HL-60/S4 treated with retinoic acid at 250 ng/mL for 4 days and 3 days (cell line): Measurements from ENCODE around the gene SDK1.
"Not testable (repeated sequence)": the region's sequence is repeated elsewhere in the genome, so short reads cannot be mapped to it uniquely, and the experiment has no call there.

Experiments
- in situ Hi-C: fragments of 300-500 bp; cut with MboI; formaldehyde crosslinking; loops from 2 replicates; pipeline ENCODE4 v1.7.0; 2022; ENCODE audit warnings: low sequenced_read_pairs

Gene SDK1

DNA sequence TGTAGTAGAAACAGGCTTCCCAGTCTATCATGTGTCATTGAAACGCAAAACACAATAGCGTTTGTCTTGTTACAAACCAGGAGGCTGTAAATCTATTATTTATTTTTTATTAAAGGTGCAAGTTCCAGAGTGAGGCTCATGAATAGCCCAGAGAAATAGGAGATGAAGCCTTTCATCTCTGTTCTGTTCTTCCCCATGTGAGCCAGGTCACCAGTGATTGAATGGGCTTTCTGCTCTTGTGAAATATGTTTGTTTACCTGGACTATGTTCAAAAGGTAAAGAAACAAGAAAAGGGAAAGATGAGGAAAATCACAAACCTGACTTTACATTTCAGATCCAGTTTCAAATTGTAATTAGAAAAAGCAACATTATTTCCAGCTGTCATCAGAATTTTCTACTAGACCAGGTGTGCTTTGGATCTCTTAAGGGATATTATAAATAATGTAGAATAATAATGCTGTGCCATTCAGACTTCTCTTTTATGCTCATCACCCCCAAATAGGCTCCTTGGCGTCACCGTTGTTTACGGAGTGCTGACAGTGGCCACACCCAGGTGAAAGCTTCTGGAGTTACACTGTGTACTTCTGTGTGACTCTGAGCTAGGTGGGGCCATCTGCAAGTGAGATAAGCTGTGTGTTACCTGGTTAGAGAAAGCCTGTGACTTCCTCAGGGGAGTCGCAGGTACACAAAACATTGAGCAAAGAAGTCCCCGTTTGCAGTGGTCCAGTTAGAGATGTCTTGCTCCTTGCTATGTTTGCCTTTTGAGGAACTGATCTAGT is 274.9 kb downstream of the SDK1 start:
- in situ Hi-C loops, result no loop called here

DNA sequence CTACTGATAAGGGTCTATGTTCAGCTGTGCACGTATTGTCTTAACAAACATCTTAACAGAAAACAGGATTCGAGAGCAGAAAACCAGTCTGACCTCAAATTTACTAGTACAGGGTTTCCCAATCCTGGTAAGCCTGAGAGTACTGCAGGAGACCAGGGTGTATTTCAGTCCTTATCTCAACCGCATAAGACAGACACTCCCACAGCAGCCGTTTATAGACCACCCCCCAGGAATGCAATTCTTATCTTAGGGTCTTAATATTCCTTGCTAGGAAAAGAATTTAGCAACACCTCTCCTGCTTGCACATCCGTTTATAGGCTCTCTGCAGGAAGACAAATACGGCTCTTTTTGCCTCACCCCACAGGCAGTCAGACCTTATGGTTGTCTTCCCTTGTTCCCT is 277.3 kb downstream of the SDK1 start:
- in situ Hi-C loops, result no loop called here

DNA sequence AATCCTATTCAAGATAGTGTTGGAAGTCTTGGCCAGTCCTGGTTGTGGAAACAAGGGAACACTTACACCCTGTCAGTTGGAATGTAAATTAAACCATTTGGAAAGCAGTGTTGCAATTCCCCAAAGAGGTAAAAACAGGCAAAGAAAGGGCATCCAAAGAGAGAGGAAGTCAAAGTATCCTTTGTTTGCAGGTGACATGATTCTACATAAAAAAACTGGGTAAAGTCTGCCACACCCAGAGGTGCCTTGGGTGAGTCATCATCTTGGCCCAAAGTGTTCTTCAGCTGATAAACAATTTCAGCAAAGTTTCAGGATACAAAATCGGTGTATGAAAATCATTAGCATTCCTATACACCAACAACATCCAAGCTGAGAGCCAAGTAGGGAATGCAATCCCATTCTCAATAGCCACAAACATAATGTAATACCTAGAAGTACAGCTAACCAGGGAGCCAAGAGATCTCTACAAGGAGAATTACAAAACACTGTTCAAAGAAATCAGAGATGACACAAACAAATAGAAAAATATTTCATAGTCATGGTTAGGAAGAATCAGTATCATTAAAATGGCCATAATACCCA is 278.7 kb downstream of the SDK1 start:
- in situ Hi-C loops, result no loop called here

DNA sequence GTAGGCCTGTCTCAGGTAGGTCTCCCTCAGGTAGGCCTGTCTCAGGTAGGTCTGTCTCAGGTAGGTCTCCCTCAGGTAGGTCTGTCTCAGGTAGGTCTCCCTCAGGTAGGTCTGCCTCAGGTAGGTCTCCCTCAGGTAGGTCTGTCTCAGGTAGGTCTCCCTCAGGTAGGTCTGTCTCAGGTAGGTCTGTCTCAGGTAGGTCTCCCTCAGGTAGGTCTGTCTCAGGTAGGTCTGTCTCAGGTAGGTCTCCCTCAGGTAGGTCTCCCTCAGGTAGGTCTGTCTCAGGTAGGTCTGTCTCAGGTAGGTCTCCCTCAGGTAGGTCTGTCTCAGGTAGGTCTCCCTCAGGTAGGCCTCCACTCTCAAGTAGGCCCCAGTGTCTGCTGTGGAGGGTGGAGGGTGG is 281.1 kb downstream of the SDK1 start:
- in situ Hi-C loops, result not testable (repeated sequence)

DNA sequence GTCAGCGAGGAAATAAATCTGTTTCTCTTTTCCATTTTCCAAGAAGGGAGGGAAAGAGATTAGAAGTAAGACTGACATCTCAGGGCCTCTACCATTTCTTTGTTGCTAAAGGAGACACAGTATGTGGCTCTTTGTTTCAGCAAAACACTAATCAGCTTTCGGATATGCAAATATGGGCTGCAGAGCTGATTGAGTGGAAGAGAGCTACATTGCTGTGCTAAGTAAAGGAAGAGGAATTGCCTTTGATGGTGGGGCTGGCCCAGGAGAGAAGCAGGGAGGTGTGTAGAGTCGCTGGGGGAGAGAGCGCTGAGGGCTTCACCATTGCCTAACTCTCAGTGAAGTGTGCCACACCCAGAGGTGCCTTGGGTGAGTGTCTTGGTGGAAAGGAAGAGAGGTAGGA is 284.8 kb downstream of the SDK1 start:
- in situ Hi-C loops, result no loop called here

DNA sequence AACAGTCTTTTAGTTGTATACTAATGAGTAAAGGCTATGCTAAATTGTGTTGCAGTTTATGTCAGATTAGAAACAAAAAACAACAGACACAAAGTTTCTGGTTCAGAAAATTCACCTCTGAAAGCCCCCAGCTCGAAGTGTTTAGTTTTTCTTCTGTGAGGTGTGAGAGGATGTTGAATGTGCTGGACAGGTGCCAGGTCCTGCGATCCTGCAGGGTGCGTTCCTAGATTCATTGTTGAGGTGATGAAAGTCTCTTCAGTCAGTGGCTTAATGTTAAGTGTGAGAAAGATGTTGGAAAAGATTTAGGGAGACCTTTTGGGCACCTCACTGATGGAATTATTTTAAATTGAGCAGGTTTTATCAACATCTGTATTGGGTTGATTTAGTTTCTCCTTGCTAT is 287.3 kb downstream of the SDK1 start:
- in situ Hi-C loops, result no loop called here

DNA sequence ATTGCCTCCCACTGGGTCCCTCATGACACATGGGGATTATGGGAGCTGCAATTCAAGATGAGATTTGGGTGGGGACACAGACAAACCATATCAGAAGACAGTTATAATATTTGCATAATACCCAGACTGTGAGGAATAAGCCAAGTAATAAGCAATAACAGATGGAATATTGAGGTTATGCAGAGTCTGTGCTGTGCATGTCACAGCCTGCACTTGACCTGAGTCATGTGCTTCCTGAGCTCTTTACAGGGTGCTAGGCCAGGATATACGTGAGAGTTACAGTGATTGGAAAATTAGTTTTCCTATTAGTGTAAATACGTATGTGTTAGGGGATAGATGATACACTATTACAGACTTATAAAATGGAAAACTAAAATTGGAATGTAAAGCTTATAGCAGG is 288.7 kb downstream of the SDK1 start:
- in situ Hi-C loops, result no loop called here

DNA sequence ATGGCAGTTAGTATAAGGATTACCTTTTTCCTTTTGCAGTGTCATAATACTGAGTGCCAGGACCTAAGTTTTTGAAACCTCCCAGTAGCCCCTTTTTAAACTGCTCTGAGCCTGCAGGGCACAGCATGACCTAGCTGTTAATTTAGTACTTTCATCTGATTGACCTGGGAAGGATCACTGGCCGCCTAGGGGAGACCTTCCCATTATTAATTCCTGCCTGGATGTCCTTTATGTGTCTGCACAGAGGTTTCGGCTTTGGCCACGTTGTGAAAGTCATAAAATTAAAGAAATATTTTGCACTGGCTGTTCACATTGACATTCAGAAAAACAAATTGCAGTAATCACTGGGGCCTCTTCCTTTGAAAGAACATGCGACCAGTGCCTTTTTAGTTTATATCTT is 290.2 kb downstream of the SDK1 start:
- in situ Hi-C loops, result no loop called here

DNA sequence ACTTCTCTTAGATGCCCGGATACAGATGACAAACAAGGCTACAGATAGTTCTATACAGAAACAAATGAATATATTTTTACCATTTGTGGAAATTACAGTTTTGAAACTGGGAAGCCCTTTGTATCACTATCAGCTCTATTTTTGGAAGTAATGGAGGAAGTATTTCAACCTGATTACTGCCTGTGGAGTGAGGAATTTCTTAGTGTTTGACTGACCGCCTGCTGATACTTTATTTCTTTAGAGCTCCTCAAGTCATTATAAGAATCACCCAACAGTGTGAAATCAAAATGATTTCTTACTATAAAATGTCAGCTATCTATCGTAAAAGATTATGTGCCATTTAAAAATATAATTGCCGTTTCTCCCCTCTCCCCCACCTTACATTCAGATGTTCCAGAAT is 290.9 kb downstream of the SDK1 start:
- in situ Hi-C loops, result no loop called here

DNA sequence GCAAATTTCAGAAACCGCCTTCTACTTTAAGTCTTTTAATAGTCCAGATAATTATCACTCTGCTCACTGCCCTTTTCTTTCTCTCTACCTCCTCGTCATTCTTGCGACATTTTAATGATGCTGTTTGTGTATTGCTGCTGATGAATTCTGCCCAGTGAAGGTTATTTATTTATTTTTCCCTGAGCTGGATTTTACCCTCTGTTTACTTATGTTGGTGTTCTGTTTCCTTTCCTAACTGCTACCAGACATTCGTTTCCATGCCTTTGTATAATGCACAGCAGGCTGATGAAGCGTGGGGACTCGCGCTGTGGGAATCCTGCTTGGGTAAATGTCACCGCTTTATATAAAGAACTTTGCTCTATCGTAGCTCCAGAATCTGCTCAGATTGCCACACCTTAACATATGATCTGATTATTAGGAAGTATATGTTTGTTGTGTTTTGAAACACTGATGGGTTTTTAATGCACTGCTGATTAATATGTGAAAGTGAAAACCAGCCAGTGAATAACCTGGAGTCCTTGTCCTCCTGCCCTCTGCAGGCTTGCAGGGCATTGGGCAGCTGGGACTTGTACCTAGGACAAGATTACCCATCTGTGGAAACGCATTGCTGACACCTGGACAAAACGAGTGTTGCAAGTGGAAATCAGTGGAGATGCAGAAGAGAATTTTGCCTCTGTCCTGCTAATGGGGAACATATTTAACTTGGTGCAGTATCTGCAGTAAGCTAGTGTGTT is 291.5 kb downstream of the SDK1 start:
- in situ Hi-C loops, result no loop called here

DNA sequence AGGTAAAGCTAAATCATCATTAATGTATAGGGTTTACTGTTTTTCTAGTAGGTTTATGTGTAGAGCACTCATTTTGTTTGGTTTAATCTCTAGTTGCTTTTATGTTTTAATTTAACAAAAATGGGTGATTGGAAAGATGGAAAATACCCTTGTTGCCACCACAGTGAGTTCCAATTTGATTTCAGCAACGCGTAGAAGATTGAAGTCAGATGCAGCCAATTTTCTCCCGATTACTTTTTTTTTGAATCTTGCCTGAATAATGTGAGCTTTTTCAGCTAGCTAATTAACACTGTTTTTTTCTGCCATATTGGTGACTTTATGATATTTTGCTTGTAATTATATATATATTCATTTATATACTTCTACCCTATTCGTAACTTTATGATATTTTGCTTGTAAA is 293.8 kb downstream of the SDK1 start:
- in situ Hi-C loops, result no loop called here

DNA sequence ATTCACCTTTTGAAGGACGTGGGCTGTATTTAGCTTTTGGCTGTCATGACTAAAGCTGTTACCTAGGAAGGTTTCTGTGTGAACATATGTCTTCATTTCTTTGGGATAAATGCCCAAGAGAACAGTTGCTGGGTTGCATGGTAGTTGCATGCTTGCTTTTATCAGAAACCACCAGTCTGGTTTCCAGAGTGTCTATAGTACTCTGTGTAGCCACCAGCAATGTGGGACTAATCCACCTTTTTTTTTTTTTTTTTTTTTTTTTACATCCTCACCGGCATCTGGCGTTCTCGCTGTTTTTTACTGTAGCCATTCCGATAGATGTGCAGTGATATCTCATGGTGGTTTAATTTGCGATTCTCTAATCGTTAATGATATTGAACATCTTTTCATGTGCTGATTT is 297.8 kb downstream of the SDK1 start:
- in situ Hi-C loops, result no loop called here

DNA sequence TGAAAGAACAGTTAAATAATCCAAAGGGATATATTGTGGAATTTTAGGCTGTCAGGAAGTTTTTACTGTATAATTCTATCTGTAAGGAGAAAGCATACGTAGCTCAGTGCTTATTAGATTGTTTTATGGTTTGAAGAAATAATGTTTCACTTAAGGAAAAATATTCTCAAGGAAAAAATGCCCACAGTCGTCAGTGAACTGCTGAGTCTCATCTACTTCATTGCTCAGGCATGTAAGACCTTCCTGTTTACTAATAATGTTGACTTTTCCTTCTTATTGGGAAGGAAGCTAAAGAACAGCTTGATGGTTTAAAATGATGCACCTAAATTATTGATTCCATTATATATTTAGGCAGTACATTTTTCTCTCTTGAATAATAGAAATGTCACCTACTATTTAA is 304.2 kb downstream of the SDK1 start:
- in situ Hi-C loops, result no loop called here

DNA sequence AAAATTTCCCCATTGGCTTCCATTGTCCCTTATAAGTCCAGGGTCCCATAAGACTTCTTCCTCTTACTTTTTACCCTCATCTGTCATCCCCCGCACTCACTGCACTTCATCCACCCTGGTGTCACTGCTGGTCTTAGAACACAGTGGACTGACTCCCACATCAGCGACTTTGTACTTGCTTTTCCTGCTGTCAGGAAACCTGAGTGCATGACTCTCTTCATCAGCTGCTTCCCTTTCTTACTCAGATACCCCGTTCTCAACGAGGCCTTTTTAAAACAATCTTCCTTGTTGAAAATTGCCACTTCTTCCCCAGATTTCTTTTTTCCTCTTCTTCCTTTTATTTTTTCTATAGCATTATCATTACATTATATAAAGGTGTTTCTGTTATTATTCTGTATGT is 305.4 kb downstream of the SDK1 start:
- in situ Hi-C loops, result no loop called here

DNA sequence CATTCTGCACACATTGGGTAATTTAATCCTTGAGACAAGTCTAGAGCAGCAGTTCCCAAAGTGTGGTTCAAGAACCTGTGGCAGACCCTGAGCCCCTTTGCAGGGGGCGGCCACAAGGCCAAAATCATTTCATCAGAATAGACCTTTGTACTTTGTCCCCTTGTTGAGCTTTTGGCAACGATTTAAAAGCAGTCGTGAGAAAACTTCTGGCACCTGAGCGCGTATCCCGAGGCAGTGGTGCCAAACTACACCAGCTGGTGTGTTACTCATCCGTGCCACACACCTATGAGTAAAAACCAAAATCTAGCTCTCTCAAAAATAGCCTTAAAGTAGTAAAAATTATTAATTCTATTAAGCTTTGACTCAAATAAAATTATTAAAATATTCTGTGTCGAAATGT is 306.8 kb downstream of the SDK1 start:
- in situ Hi-C loops, result no loop called here

DNA sequence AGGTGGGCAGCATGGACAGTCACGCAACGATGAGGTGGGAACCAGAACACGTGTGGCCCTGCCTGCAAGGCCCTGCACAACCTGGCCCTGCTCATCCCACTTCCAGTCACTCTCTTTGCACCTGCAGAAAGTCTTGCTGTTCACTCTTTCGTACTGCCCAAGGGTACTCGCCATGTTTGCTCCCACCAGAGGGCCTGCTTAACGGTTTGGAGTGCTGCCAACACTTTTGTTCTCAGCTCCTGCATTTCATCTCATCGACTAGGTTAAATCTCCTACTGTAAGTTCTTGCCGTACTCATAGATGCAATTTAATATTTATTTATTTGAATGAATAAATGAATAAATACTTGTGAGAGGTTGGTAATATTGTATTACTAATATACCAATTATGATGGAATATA is 315.3 kb downstream of the SDK1 start:
- in situ Hi-C loops, result no loop called here

DNA sequence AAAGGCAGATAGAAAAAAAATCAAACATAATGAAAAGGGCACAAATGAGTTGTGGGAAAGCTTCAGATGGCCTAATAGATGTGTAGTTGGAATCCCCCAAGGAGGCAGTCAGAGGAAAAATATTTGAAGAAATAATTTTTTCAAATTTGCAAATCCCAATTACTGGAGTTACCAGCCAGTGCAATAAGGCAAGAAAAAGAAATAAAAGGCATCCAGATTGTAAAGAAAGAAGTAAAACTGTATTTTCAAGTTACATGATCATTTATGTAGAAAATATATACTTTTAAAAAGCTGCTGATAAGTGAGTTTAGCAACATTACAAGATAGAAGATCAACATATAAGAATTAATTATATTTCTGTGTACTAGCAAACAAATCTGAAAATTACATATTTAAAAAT is 329.0 kb downstream of the SDK1 start:
- in situ Hi-C loops, result no loop called here

DNA sequence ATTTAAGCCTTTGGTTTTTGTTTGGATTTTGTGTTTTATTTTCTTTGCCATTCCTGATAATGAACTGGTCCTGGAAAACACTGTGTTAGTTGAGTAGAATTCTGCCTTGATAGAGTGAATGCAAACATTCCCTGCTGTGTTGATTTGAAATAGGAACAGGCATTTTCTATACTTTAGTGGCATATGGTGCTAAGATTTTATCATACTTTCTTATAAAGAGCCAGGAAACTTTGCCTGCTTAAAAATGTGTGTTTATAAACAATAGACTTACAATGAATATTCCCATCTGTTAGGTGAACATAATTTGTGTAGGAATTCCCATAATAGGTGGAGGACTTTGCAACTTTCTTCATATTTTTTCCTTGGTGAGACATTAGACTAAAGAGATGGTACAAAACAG is 333.3 kb downstream of the SDK1 start:
- in situ Hi-C loops, result no loop called here

DNA sequence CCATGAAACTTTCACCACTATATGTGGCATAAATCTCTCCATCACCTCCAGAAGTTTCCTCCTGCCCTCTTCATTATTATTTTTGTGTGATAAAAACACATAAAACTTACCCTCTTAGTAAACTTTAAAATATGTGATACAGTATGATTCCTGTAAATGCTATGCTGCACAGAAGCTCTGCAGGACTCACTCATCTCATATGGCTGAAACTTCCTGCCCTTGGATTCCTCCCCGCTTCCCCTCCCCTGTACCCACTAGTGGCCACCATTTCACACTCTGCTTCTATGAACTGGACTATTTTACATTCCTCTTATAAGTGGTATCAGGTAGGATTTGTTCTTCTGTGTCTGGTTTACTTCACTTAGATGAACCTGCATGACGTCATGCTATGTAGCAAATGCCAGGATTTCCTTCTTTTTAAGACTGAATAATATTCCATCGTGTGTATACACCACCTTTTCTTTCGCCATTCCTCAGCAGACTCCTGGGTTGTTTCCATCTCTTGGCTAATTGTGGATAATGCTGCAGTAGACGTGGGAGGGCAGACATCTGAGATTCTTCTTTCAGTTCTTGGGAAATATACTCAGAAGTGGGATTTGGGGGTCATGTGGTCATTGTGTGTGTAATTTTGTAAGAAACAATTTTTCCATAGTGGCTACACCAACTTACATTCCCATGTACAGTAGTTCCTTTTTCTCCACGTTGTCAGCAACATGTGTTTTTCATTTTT is 335.2 kb downstream of the SDK1 start:
- in situ Hi-C loops, result no loop called here

DNA sequence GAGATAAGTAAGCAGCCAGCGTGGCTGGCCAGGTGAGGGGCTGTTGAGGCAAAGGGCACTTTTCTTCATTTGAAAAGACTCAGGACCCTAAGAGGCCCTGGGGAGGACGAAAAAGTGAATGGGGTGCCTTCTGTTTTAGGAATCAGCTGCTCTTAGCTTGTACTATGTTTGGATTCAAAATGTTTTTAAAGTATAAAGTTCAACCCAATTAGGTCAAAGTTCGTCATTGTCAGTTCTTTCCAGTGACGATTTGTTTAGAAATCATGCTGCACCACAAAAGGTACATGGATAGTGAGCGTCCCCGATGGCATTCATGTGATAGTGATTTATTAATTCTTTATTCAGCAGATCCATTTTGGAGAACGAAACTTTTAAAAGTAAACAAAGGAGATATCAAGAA is 338.2 kb downstream of the SDK1 start:
- in situ Hi-C loops, result no loop called here

DNA sequence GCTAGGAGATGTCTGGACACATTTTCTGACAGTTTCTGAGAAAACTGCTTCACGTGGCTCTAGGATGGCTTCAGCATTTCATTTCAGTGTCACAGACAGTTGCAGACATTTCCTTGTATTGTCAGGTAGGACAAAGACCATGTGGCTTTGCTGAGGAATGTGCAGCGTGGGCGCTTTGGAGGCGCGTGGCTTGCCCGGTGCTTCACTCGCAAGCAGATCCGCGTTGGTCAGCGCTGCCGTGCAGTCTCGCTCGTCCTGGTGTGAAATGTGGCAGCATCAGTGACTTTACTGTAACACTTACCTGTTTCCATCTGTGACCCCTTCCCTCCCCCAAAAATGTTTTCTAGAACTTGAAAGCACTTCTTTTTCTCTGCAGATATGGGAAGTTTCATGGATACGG is 340.5 kb downstream of the SDK1 start:
- in situ Hi-C loops, result no loop called here

DNA sequence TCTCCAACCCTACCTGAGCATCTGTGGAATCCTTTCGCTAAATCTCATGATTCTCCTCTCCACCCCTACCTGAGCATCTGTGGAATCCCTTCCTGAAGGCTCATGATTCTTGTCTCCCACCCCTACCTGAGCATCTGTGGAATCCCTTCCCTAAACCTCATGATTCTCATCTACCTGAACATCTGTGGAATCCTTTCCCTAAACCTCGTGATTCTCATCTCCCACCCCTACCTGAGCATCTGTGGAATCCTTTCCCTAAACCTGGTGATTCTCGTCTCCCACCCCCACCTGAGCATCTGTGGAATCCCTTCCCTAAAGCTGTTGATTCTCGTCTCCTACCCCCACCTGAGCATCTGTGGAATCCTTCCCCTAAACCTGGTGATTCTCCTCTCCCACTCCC is 342.0 kb downstream of the SDK1 start:
- in situ Hi-C loops, result no loop called here
